A549 (cell line): ENCODE data around the gene C2orf74. TPM values are rescaled to one million over a fixed set of nuclear protein-coding genes. Genes with fewer than 3 reads are reported as not detected.
"Not testable (repeated sequence)": the region's sequence is repeated elsewhere in the genome, so short reads cannot be mapped to it uniquely, and the experiment has no call there.

Source experiments
- ATAC-seq, 2 experiments: fragments of 200-7000 bp in 1 of 2; fragments of >200 bp in 1 of 2; cut with Nextera tagmentation in 1 of 2; cut with Tn5 transposase in 1 of 2; 3 replicates each; pipeline versions ENCODE4 v1.8.0 to v1.9.1; 2018 to 2020; ENCODE audit warnings: mild to moderate bottlenecking in 1 of 2, moderate library complexity in 1 of 2
- CTCF ChIA-PET: fragments of 300-600 bp; sonication (Branson Sonifier 250); formaldehyde crosslinking; extraction: SDS; loops from one replicate; lab custom pipeline; 2021; ENCODE audit warnings: antibody characterized with exemption, inconsistent platforms; lab: Yijun Ruan, JAX
- POLR2A ChIA-PET: fragments of 350-600 bp; formaldehyde crosslinking; extraction: SDS; loops from one replicate; lab custom pipeline; 2021; ENCODE audit warnings: antibody characterized with exemption, inconsistent platforms; lab: Yijun Ruan, JAX
- DNase-seq, 2 experiments: peaks; one replicate each; pipeline versions ENCODE4 v3.0.0 to v3.0.0-alpha.2; 2011 to 2016; ENCODE audit warnings: low read depth in 1 of 2, low spot score in 1 of 2
- FAIRE-seq: peaks from 2 replicates; lab custom pipeline; 2011; peaks lifted over from hg19 to GRCh38; lab: Jason Lieb, UNC
- H3K27ac ChIP-seq, 2 experiments: fragments of >200 bp; sonication (Bioruptor Twin); formaldehyde crosslinking; 3 replicates each; pipeline ENCODE4 v1.5.1; 2016 to 2017
- H3K4me1 ChIP-seq: fragments of >200 bp; sonication (Bioruptor Twin); formaldehyde crosslinking; 3 replicates; pipeline ENCODE4 v1.6.1; 2016
- H3K4me2 ChIP-seq: fragments of >200 bp; sonication (Bioruptor Twin); formaldehyde crosslinking; 3 replicates; pipeline ENCODE4 v1.6.1; 2016
- H3K4me3 ChIP-seq: fragments of >200 bp; sonication (Bioruptor Twin); formaldehyde crosslinking; 3 replicates; pipeline ENCODE4 v1.5.1; 2016
- H3K9me3 ChIP-seq: fragments of >200 bp; sonication (Bioruptor Twin); formaldehyde crosslinking; 3 replicates; pipeline ENCODE4 v1.6.1; 2016
- ATOH8 ChIP-seq: fragments of 250-450 bp; sonication (Bioruptor Pico); IDR thresholded peaks from 2 replicates; pipeline ENCODE4 v1.5.0; 2020; ENCODE audit warnings: low read depth, mild to moderate bottlenecking, moderate library complexity
- BCL3 ChIP-seq: fragments of >200 bp; sonication (Bioruptor Twin); formaldehyde crosslinking; IDR thresholded peaks from 3 replicates; pipeline ENCODE4 v1.6.1; 2016
- CBX8 ChIP-seq: fragments of 200-600 bp; sonication (generic); IDR thresholded peaks from 2 replicates; pipeline ENCODE4 v1.6.1; 2016
- CEBPB ChIP-seq, 2 experiments: fragments of >200 bp in 1 of 2; sonication (Bioruptor Twin) in 1 of 2; formaldehyde crosslinking in 1 of 2; IDR thresholded peaks; 2 replicates each; pipeline ENCODE4 v1.6.1; 2012 to 2016
- CHD2 ChIP-seq: fragments of 150-350 bp; IDR thresholded peaks from 2 replicates; pipeline ENCODE4 v1.6.1; 2014; ENCODE audit warnings: low read length; ENCODE audit not compliant: partially characterized antibody
- E2F6 ChIP-seq: IDR thresholded peaks from 2 replicates; pipeline ENCODE4 v1.6.1; 2012; ENCODE audit warnings: low read depth, borderline replicate concordance
- EHF ChIP-seq: fragments of 250-450 bp; sonication (Bioruptor Pico); IDR thresholded peaks from 2 replicates; pipeline ENCODE4 v1.5.0; 2020; ENCODE audit warnings: mild to moderate bottlenecking
- EP300 ChIP-seq, 2 experiments: fragments of >200 bp; sonication (Bioruptor Twin); formaldehyde crosslinking; IDR thresholded peaks; 2 replicates in 1 of 2; 3 replicates in 1 of 2; pipeline ENCODE4 v1.6.1; 2016 to 2017
- FOSB ChIP-seq: fragments of 250-450 bp; sonication (Bioruptor Pico); IDR thresholded peaks from 2 replicates; pipeline ENCODE4 v1.5.0; 2020; ENCODE audit warnings: mild to moderate bottlenecking, moderate library complexity
- GATA3 ChIP-seq: IDR thresholded peaks from 2 replicates; pipeline ENCODE4 v1.6.1; 2012; ENCODE audit warnings: borderline replicate concordance
- HDAC2 ChIP-seq: fragments of 200-600 bp; sonication (generic); IDR thresholded peaks from 2 replicates; pipeline ENCODE4 v1.6.1; 2016
- HOXB13 ChIP-seq: fragments of 250-450 bp; sonication (Bioruptor Pico); IDR thresholded peaks from 2 replicates; pipeline ENCODE4 v1.5.0; 2020; ENCODE audit warnings: low read depth, mild to moderate bottlenecking, moderate library complexity
- JUN ChIP-seq, 2 experiments: fragments of >200 bp; sonication (Bioruptor Twin); formaldehyde crosslinking; IDR thresholded peaks; 2 replicates in 1 of 2; 3 replicates in 1 of 2; pipeline ENCODE4 v1.6.1; 2016 to 2017
- JUNB ChIP-seq: fragments of >200 bp; sonication (Bioruptor Twin); formaldehyde crosslinking; IDR thresholded peaks from 2 replicates; pipeline ENCODE4 v1.6.1; 2016
- MAFK ChIP-seq: fragments of 450-650 bp; IDR thresholded peaks from 2 replicates; pipeline ENCODE4 v1.6.1; 2014; ENCODE audit not compliant: partially characterized antibody
- NFE2L2 ChIP-seq: fragments of 150-350 bp; conservative IDR thresholded peaks from 2 replicates; pipeline ENCODE4 v1.6.1; 2014; ENCODE audit warnings: low read length
- PBX3 ChIP-seq: IDR thresholded peaks from 2 replicates; pipeline ENCODE4 v1.6.1; 2012
- POLR2A ChIP-seq: IDR thresholded peaks from 2 replicates; pipeline ENCODE4 v1.6.1; 2012; ENCODE audit warnings: mild to moderate bottlenecking, low read length
- RAD21 ChIP-seq, 2 experiments: fragments of >200 bp in 1 of 2; sonication (Bioruptor Twin) in 1 of 2; formaldehyde crosslinking in 1 of 2; IDR thresholded peaks in 1 of 2; conservative IDR thresholded peaks in 1 of 2; 2 replicates in 1 of 2; 3 replicates in 1 of 2; pipeline ENCODE4 v1.6.1; 2012 to 2018; ENCODE audit warnings: inconsistent platforms in 1 of 2
- TP53 ChIP-seq: fragments of 250-450 bp; sonication (Bioruptor Pico); IDR thresholded peaks from 2 replicates; pipeline ENCODE4 v1.5.0; 2021; ENCODE audit warnings: mild to moderate bottlenecking, moderate library complexity
- ZC3H11A ChIP-seq: fragments of 450-650 bp; IDR thresholded peaks from 2 replicates; pipeline ENCODE4 v1.6.1; 2014; ENCODE audit warnings: antibody characterized with exemption, mild to moderate bottlenecking
- ZFP36 ChIP-seq: fragments of 450-650 bp; IDR thresholded peaks from 2 replicates; pipeline ENCODE4 v1.6.1; 2014; ENCODE audit warnings: borderline replicate concordance; ENCODE audit not compliant: partially characterized antibody
- WGBS: methylation state at CpG from one replicate; pipeline ENCODE4 v1.1.6; 2017; ENCODE audit errors: missing lambda C conversion rate; 5-methylcytosine and 5-hydroxymethylcytosine counted together
- polyA plus RNA-seq, 4 experiments: library from polyadenylated mRNA; depleted of rRNA in 3 of 4; stranded (reverse); fragments of >200 nt; fragmentation: RNase III in 1 of 4; extraction: RNeasy Plus Mini Kit Qiagen cat#74134 plus additional on column Dnase treatment in 1 of 4; gene quantifications; 2 replicates in 3 of 4; 3 replicates in 1 of 4; pipeline ENCODE4 v1.2.3, GENCODE V29; 2011 to 2017
- TF ChIP-seq, protein P1 (sequence below): fragments of >200 bp; sonication (Bioruptor Twin); formaldehyde crosslinking; IDR thresholded peaks from 3 replicates; pipeline ENCODE4 v1.5.1; 2016
- TF ChIP-seq, protein P2 (sequence below): fragments of 450-650 bp; IDR thresholded peaks from 2 replicates; pipeline ENCODE4 v1.6.1; 2014; ENCODE audit warnings: antibody characterized with exemption

Gene C2orf74
- polyA plus RNA-seq, 2 of the 4 experiments (the other 2 are of a cell fraction) = 41.8 to 47.8 TPM

DNA sequence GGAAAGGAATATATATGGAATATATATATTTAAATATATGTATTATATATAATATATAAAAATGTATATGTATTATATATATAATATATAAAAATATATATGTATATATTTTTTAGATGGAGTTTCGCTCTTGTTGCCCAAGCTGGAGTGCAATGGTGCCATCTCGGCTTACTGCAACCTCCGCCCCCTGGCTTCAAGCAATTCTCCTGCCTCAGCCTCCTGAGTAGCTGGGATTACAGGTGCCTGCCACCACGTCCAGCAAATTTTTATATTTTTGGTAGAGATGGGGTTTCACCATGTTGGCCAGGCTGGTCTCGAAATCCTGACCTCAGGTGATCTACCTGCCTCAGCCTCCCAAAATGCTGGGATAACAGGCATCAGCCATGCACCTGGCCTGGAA is 13.9 kb upstream of the C2orf74 start:
- H3K4me2 ChIP-seq, H3K4me3 ChIP-seq, FAIRE-seq, H3K4me1 ChIP-seq, POLR2A ChIA-PET, ATAC-seq, H3K9me3 ChIP-seq, H3K27ac ChIP-seq, DNase-seq: not testable (repeated sequence)
- WGBS = 95% methylated on average over 5 of the region's 5 CpGs
- CTCF ChIA-PET = interaction anchor here (0.7 kb wide), 1 partner anchor 9 kb away, joined by 4 read pairs; no protein-coding TSS in a partner anchor

DNA sequence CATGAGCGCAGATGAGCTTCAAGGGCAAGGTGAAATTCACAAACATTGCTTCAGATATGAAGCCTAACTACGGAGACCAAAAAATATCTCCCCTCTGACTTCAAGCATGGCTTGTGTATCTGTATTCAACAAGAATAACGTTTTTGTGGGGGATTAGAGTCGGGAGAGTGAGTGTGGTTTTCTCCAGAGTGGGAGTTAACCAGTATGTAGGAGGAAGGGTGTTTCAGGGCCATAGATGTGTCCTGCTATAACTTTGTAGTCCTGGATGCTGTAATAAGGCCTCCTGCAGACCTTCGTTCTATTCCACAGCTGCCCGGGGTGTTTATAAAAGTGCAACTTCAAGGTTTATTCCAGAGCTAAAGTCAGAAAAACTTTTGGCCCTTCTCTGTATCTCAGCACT is 12.9 kb upstream of the C2orf74 start:
- no peaks in the 10 kb centered on the region for H3K4me1 ChIP-seq
- 75% methylated on average over 6 of the region's 6 CpGs for WGBS
- H3K4me3 ChIP-seq = no peak overlapping the region
- TF ChIP-seq TP53 (CRISPR knock-in tag) = no peak
- TF ChIP-seq HDAC2 = no peak
- TF ChIP-seq JUN (IDR thresholded peaks at IDR 0.05) = no peak
- no peak for TF ChIP-seq ZC3H11A
- no peak for TF ChIP-seq HOXB13
- TF ChIP-seq, protein P1, sequence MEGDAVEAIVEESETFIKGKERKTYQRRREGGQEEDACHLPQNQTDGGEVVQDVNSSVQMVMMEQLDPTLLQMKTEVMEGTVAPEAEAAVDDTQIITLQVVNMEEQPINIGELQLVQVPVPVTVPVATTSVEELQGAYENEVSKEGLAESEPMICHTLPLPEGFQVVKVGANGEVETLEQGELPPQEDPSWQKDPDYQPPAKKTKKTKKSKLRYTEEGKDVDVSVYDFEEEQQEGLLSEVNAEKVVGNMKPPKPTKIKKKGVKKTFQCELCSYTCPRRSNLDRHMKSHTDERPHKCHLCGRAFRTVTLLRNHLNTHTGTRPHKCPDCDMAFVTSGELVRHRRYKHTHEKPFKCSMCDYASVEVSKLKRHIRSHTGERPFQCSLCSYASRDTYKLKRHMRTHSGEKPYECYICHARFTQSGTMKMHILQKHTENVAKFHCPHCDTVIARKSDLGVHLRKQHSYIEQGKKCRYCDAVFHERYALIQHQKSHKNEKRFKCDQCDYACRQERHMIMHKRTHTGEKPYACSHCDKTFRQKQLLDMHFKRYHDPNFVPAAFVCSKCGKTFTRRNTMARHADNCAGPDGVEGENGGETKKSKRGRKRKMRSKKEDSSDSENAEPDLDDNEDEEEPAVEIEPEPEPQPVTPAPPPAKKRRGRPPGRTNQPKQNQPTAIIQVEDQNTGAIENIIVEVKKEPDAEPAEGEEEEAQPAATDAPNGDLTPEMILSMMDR = no peak
- no peak for TF ChIP-seq E2F6
- TF ChIP-seq, all 56 proteins: peak for 0
- DNase-seq = no peak
- CTCF ChIA-PET = no interaction called here
- no peak for FAIRE-seq
- Histone ChIP-seq H3K9me3 (no peaks in the 10 kb centered on the region), H3K27ac (no peak overlapping the region), H3K4me2 (no peak overlapping the region)
- POLR2A ChIA-PET = no interaction called here
- ATAC-seq = no peak

DNA sequence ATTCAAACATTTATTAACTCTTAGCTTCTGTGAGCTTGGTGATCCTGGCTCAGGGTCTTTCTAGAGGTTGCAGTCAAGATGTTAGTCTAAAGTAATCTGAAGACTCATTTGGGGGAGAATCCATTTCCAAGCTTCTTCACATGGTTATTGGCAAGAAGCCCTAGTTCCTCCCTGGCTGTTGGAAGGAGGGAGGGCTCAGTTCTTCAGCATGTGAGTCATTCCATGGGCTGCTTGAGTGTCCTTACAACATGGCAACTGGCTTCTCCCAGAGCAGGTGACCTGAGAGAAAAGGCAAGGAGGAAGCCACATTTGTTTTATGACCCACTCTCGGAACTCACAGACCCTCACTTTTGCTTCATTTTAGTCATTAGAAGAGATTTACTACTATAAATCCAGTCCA is 10.6 kb upstream of the C2orf74 start:
- ChIA-PET POLR2A (no interaction called here), CTCF (interaction anchor here (0.5 to 1.1 kb wide), 2 partner anchors 10 to 141 kb away, joined by 3 read pairs; no protein-coding TSS in a partner anchor)
- WGBS = 97% methylated on average over 1 of the region's 1 CpG
- Histone ChIP-seq H3K4me1 (no peaks in the 10 kb centered on the region), H3K27ac (no peak overlapping the region), H3K9me3 (no peaks in the 10 kb centered on the region), H3K4me2 (no peak overlapping the region), H3K4me3 (no peak overlapping the region)
- FAIRE-seq = no peak
- DNase-seq = peak in 1 of 2 experiments; percentile 26
- no peak for TF ChIP-seq E2F6
- TF ChIP-seq CHD2 = no peak
- TF ChIP-seq PBX3 = no peak
- no peak for TF ChIP-seq ZFP36
- no peak for TF ChIP-seq MAFK
- no peak for TF ChIP-seq POLR2A
- ATAC-seq = no peak

GRCh38 chr2:61157371-61158003 is 4.5 kb upstream of the C2orf74 start:
- H3K4me3 ChIP-seq = no peak overlapping the region
- H3K4me1 ChIP-seq = no peaks in the 10 kb centered on the region
- DNase-seq = no peak
- no peak overlapping the region for H3K4me2 ChIP-seq
- H3K27ac ChIP-seq = no peak overlapping the region
- WGBS = 90% methylated on average over 5 of the region's 5 CpGs
- no peak; a peak in 1 of 6 replicates for ATAC-seq
- ChIA-PET CTCF (interaction anchor here (0.8 to 1.6 kb wide), 3 partner anchors 10 to 360 kb away, joined by 4 to 5 read pairs (median 4); no protein-coding TSS in a partner anchor), POLR2A (interaction anchor here (1.1 kb wide), 1 partner anchor 12 kb away, joined by 3 read pairs; no protein-coding TSS in a partner anchor)
- H3K9me3 ChIP-seq = no peaks in the 10 kb centered on the region
- FAIRE-seq = no peak
- TF ChIP-seq GATA3 (no peak), ATOH8 (CRISPR knock-in tag) (no peak), EP300 (IDR thresholded peaks at IDR 0.05) (no peak), RAD21 (conservative IDR thresholded peaks at IDR 0.05 in 1 of 2, IDR thresholded peaks at IDR 0.05 in 1 of 2) (no peak), EHF (no peak), ZFP36 (no peak), CBX8 (no peak), NFE2L2 (no peak), POLR2A (no peak), CEBPB (IDR thresholded peaks at IDR 0.05) (no peak), BCL3 (no peak), HOXB13 (no peak), JUNB (no peak), FOSB (CRISPR knock-in tag) (no peak)
- TF ChIP-seq, protein P2, sequence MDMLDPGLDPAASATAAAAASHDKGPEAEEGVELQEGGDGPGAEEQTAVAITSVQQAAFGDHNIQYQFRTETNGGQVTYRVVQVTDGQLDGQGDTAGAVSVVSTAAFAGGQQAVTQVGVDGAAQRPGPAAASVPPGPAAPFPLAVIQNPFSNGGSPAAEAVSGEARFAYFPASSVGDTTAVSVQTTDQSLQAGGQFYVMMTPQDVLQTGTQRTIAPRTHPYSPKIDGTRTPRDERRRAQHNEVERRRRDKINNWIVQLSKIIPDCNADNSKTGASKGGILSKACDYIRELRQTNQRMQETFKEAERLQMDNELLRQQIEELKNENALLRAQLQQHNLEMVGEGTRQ = no peak
